Stimulated activated CD8-positive, alpha-beta memory T cell treated with anti-CD3 and anti-CD28 coated beads, Interleukin-2, amount 100 ng/mL, for 48 hours (primary cell): ENCODE data around the gene CBR3.
A peak's percentile ranks its signal among the peaks of the same experiment; 100 is the strongest.
"Not testable (repeated sequence)": the region's sequence is repeated elsewhere in the genome, so short reads cannot be mapped to it uniquely, and the experiment has no call there.

Experiments
- DNase-seq, 2 donors: peaks; one replicate each; pipeline ENCODE4 v3.0.0-alpha.2; 2020; ENCODE audit warnings: low read depth in 2 of 2

Gene CBR3

DNA sequence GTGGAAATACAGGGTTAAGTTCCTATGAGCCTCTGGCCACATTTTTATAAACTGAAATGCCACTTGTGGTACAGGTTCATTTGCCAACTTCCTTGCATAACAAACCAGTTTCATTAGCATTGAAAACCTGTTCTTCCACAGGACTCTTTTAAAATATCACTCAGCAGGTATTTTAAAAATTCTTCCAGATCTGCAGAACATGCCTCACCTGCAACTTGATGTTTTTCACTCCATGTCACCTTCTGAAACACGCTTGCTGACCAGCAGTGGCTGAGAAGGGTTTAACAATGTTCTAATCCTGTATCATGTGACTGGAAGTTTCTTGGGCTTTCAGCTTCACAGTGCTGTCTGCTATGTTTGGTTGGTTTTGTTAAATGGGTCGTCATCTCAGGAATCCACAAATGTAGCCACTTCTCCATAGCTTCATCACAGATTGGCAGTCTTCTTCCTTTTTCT, 17.6 kb upstream of the CBR3 start:
- DNase-seq = no peak

GRCh38 chr21:36120304-36120888, 14.5 kb upstream of the CBR3 start:
- DNase-seq = no peak

DNA sequence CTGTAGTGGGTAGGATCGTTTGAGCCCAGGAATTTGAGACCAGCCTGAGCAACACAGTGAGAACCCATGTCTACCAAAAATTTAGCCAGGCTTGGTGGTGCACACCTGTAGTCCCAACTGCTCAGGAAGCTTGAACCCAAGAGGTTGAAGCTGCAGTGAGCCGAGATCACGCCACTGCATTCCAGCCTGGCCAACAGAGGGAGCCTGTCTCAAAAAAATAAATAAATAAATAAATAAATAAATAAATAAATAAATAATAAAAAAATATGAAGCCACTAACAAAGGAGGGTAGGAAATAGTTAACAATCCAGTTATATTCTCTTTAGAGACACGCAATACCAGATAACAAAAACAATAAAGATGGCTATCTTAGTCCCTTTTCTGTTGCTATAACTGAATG, 11.9 kb upstream of the CBR3 start:
- DNase-seq = no peak

DNA sequence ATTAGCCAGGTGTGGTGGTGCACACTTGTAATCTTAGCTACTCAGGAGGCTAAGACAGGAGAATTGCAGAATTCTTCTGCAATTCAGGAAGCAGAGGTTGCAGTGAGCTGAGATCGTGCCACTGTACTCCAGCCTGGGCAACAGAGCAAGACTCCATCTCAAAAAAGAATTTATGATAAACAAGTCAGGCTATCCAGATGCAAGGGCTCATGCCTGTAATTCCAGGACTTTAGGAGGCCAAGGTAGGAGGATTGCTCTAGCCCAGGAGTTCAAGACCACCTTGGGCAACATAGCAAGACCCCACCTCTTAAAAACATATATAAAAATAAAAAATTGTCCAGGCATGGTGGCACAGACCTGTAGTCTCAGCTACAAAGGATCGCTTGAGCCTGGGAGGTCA, 10.5 kb upstream of the CBR3 start:
- no peak for DNase-seq

- peak in 1 of 2 donors; percentile 35 for DNase-seq
These were observed 9.2 kb upstream of the CBR3 start for GRCh38 chr21:36125512-36126207.

- no peak for DNase-seq
These were observed 8.7 kb upstream of the CBR3 start for GRCh38 chr21:36126208-36126565.

GRCh38 chr21:36126621-36127110, 8.2 kb upstream of the CBR3 start:
- no peak for DNase-seq

- no peak for DNase-seq
These were observed 7.5 kb upstream of the CBR3 start for GRCh38 chr21:36127250-36127904.

- no peak for DNase-seq
These were observed 6.9 kb upstream of the CBR3 start for GRCh38 chr21:36127977-36128376.

DNA sequence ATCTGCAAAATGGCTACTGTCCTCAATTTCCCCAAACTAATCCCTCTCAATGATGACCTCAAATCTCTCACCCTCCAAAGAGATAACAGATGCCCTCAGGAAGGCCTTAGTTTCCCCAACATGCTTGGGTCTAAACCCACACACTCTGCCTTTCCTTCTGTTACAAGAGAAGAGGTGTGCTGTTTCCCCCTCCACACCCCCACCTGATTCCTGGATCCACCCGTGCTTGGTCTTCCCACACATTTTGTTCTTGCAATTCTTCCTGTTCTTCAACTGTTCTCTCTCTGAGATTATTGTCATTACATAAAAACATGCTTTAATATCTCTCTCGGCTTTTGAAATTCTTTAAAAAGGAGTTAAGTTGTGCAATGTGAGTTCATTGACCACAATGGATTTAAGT, 5.7 kb upstream of the CBR3 start:
- DNase-seq = no peak

DNA sequence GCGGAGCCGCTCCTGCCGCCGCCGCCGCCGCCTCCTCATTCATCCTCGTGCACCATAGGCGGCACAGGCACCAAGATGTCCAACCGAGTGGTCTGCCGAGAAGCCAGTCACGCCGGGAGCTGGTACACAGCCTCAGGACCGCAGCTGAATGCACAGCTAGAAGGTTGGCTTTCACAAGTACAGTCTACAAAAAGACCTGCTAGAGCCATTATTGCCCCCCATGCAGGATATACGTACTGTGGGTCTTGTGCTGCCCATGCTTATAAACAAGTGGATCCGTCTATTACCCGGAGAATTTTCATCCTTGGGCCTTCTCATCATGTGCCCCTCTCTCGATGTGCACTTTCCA, 4.5 kb upstream of the CBR3 start:
- not testable (repeated sequence) for DNase-seq

GRCh38 chr21:36130839-36131238, 4.0 kb upstream of the CBR3 start:
- not testable (repeated sequence) for DNase-seq

GRCh38 chr21:36132696-36133095, 2.2 kb upstream of the CBR3 start:
- DNase-seq = no peak

DNA sequence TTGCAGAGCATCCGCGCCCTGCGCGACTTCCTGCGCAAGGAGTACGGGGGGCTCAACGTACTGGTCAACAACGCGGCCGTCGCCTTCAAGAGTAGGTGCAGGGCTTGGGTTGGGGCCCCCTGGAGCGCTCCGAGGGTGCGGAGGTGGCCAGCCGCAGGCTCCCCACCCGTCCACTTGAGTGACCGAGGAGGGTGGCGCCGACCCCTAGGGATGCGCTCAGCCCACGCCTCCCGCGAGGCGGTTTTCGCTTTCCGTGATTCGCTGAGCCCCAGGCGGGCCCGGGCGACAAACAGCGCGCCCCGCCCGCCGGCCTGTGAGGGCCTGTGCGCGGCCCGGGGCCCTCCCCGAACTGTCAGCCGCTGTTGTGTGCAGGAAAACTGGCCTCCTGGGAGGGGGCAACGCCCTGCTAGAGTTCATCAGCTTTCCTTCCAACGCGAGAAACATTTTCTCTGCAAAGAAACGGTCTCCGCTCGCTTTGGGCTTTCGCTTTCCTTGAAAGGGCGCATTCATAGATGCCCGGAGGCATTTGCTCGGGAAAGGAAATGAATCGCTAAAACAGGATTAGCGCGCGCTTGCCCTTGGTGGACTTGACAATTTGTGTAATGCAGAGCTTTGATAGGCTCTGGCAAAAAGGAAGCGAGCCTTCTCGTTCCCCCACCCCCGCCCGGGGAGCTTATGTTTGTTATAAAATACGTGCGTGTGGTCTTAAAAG, 668 bp downstream of the CBR3 start:
- DNase-seq = peak in 1 of 2 donors; percentile 48

- DNase-seq = not testable (repeated sequence)
These were observed 4.9 kb downstream of the CBR3 start for GRCh38 chr21:36139791-36140190.

- peak; percentile 62 to 66 for DNase-seq
These were observed 6.6 kb downstream of the CBR3 start for GRCh38 chr21:36141513-36141925.

DNA sequence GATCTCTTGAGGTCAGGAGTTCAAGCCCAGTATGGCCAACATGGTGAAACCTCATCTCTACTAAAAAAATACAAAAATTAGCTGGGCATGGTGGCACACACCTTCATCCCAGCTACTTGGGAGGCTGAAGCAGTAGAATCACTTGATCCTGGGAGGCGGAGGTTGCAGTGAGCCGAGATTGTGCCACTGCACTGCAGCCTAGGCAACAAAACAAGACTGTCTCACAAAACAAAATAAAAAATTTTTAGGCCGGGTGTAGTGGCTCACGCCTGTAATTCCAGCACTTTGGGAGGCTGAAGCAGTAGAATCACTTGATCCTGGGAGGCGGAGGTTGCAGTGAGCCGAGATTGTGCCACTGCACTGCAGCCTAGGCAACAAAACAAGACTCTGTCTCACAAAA, 9.4 kb downstream of the CBR3 start:
- DNase-seq = not testable (repeated sequence)

GRCh38 chr21:36145259-36145658, 10.4 kb downstream of the CBR3 start:
- no peak for DNase-seq

GRCh38 chr21:36147911-36148310, 13.0 kb downstream of the CBR3 start:
- no peak for DNase-seq

- DNase-seq = no peak
These were observed 14.0 kb downstream of the CBR3 start for GRCh38 chr21:36148886-36149285.

- no peak for DNase-seq
These were observed 15.2 kb downstream of the CBR3 start for GRCh38 chr21:36149788-36150711.
